SK-N-SH (cell line): ENCODE measurements around the gene MED7.

Source experiments
- EP300 ChIP-seq, 2 experiments: IDR thresholded peaks; 2 replicates each; pipeline versions ENCODE4 v1.4.0 to v1.6.1; 2012; ENCODE audit warnings: borderline replicate concordance in 1 of 2, low read depth in 1 of 2, low read length in 1 of 2
- FOSL2 ChIP-seq: IDR thresholded peaks from 2 replicates; pipeline ENCODE4 v1.4.0; 2012; ENCODE audit warnings: low read depth, mild to moderate bottlenecking, moderate library complexity, borderline replicate concordance
- MAX ChIP-seq: IDR thresholded peaks from 2 replicates; pipeline ENCODE4 v1.4.0; 2012; ENCODE audit warnings: low read depth
- NRF1 ChIP-seq: IDR thresholded peaks from 2 replicates; pipeline ENCODE4 v1.6.1; 2012; ENCODE audit warnings: low read depth, mild to moderate bottlenecking, low read length
- POLR2AphosphoS5 ChIP-seq: IDR thresholded peaks from 2 replicates; pipeline ENCODE4 v1.6.1; 2012; ENCODE audit warnings: low read depth, low read length
- RAD21 ChIP-seq: IDR thresholded peaks from 2 replicates; pipeline ENCODE4 v1.6.1; 2012; ENCODE audit warnings: mild to moderate bottlenecking, low read length
- SIN3A ChIP-seq: IDR thresholded peaks from 2 replicates; pipeline ENCODE4 v1.6.1; 2012; ENCODE audit warnings: low read depth, mild to moderate bottlenecking, low read length, moderate library complexity, borderline replicate concordance
- TF ChIP-seq, protein P1 (sequence below): fragments of 200-600 bp; sonication (generic); IDR thresholded peaks from 2 replicates; pipeline ENCODE4 v1.6.1; 2017; ENCODE audit warnings: antibody characterized with exemption, mild to moderate bottlenecking, moderate library complexity

DNA sequence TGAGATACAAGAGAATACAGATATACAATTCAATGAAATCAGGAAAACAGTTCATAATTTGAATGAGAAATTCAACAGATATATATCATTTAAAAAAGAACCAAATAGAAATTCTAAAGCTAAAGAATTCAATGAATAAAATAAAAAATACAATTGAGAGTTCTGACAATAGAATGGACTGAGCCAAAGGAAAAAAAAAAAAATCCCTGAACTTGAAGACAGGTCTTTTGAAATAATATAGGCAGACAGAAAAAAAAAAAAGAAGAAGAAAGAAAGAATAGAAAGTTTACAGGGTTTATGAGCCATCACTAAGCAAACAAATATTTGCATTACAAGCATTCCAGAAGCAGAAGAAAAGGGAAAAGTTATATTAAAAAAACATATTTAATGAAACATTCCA is 21.0 kb downstream of the MED7 start:
- no peak for TF ChIP-seq RAD21
- TF ChIP-seq FOSL2: no peak
- TF ChIP-seq NRF1: no peak
- no peak for TF ChIP-seq MAX
- TF ChIP-seq, protein P1, sequence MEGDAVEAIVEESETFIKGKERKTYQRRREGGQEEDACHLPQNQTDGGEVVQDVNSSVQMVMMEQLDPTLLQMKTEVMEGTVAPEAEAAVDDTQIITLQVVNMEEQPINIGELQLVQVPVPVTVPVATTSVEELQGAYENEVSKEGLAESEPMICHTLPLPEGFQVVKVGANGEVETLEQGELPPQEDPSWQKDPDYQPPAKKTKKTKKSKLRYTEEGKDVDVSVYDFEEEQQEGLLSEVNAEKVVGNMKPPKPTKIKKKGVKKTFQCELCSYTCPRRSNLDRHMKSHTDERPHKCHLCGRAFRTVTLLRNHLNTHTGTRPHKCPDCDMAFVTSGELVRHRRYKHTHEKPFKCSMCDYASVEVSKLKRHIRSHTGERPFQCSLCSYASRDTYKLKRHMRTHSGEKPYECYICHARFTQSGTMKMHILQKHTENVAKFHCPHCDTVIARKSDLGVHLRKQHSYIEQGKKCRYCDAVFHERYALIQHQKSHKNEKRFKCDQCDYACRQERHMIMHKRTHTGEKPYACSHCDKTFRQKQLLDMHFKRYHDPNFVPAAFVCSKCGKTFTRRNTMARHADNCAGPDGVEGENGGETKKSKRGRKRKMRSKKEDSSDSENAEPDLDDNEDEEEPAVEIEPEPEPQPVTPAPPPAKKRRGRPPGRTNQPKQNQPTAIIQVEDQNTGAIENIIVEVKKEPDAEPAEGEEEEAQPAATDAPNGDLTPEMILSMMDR: no peak
- no peak for TF ChIP-seq SIN3A
- no peak for TF ChIP-seq EP300 (IDR thresholded peaks at IDR 0.05; ENCODE audit: borderline replicate concordance in 1 of 2, low read depth in 1 of 2, low read length in 1 of 2)
- no peak for TF ChIP-seq POLR2AphosphoS5
